Muscle layer of duodenum (tissue), 2 donors: ENCODE data around the gene ABCA1.

Source experiments
- H3K27ac ChIP-seq: one replicate; pipeline ENCODE4 v1.7.0; 2013; ENCODE audit warnings: mild to moderate bottlenecking, low read length
- H3K27me3 ChIP-seq: one replicate; pipeline ENCODE4 v1.7.0; 2013; ENCODE audit warnings: low read depth, mild to moderate bottlenecking, control low read depth, low read length
- H3K36me3 ChIP-seq, 2 donors: one replicate each; pipeline ENCODE4 v1.7.0; 2013; ENCODE audit warnings: low read length in 2 of 2, control low read depth in 1 of 2, mild to moderate bottlenecking in 1 of 2; ENCODE audit not compliant: insufficient read depth in 2 of 2, control insufficient read depth in 1 of 2
- H3K4me1 ChIP-seq, 2 donors: one replicate each; pipeline ENCODE4 v1.7.0; 2013; ENCODE audit warnings: low read length in 2 of 2, mild to moderate bottlenecking in 2 of 2, control low read depth in 1 of 2, moderate library complexity in 1 of 2; ENCODE audit not compliant: insufficient read depth in 2 of 2, control insufficient read depth in 1 of 2
- H3K4me3 ChIP-seq, 2 donors: one replicate each; pipeline ENCODE4 v1.7.0; 2013; ENCODE audit warnings: low read length in 2 of 2, low read depth in 1 of 2, mild to moderate bottlenecking in 1 of 2
- H3K9me3 ChIP-seq, 2 donors: one replicate each; pipeline ENCODE4 v1.7.0; 2013; ENCODE audit warnings: low read length in 2 of 2, control low read depth in 1 of 2, mild to moderate bottlenecking in 1 of 2; ENCODE audit not compliant: control insufficient read depth in 1 of 2
- donor health status: healthy.

Gene ABCA1

DNA sequence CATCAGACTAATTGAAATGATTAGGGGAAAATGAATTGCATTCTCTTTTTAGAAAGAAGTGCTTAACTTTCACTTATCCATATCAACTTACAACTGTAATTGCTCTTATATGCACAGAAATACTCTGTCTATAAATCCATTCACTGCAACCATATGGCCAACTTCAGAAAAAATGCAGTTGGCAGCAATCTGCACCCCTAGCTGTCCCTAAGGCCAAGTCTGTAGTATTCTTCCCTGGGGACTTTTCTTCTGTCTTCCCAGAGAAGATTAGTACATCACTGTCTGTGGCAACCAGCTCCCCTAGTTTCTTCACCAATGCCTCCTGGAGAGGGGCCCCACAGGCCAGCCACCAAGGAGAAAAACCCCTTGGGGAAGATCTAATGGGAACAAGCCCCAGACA lies 45.4 kb downstream of the ABCA1 start:
- Histone ChIP-seq H3K27me3 (no peaks in the 10 kb centered on the region), H3K4me1 (peaks cover 0 to 18% of the 10 kb centered on the region in 2 donors), H3K4me3 (no peak overlapping the region), H3K9me3 (no peaks in the 10 kb centered on the region), H3K27ac (no peak overlapping the region), H3K36me3 (peaks cover 31 to 33% of the 10 kb centered on the region in 2 donors)

DNA sequence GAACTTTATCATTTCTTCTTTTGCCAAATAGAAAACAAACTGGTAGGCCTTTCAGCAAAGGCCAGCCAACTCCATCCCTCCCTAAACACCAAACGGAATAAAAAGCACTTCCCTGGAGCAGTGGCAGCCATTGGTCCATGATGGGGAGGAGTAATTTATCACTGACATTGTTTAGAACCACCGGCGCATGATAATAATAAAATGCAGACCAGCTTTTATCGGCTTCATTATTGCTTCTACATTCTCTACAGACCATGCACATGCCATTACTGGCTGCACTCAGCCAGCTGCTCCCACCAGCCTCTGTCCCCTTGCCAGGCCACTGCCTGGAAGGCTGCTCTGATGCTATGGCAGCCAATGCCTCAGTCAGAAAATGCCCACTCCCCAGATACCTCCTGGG lies 45.9 kb downstream of the ABCA1 start:
- Histone ChIP-seq H3K4me1 (peaks cover 0 to 18% of the 10 kb centered on the region in 2 donors), H3K9me3 (no peaks in the 10 kb centered on the region), H3K4me3 (no peak overlapping the region), H3K36me3 (peaks cover 30 to 36% of the 10 kb centered on the region in 2 donors), H3K27ac (no peak overlapping the region), H3K27me3 (no peaks in the 10 kb centered on the region)

DNA sequence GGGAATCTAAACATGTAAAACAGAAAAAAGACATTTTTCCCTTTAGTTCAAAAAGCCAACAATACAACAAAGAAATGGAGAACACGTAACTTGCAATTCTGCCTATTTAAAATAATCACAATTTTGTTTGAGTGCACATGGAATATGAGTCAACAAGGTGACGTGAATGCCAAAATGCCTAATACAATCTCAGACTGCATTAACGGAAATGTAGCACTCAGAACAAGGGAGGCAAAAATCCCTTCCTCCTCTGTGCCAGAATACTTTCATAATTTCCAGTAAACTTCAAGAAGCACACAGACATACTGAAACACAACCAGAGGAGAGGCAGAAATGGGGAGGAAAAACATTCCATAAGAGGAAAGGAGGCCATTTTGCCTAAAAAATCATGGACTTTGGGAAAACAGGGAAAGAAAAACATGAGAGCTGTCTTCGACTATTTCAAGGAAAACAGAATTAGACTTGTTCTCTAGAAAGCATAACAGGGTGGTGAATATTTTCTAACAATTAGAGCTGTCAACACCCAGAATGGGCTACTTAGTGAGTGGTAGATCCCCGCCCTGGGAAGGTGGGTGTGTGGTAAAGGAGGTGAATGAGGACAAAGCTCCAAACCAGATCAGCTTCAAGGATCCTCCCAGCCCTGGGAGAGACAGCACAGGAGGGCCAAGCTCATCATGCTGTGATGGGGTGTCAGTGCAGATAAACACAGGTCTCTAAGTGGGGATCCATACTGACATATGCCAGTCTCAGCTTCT lies 48.2 kb downstream of the ABCA1 start:
- peak overlapping the region; percentile 66 for H3K27ac ChIP-seq
- H3K36me3 ChIP-seq, result peaks cover 26 to 33% of the 10 kb centered on the region in 2 donors
- H3K4me3 ChIP-seq, result no peak overlapping the region

DNA sequence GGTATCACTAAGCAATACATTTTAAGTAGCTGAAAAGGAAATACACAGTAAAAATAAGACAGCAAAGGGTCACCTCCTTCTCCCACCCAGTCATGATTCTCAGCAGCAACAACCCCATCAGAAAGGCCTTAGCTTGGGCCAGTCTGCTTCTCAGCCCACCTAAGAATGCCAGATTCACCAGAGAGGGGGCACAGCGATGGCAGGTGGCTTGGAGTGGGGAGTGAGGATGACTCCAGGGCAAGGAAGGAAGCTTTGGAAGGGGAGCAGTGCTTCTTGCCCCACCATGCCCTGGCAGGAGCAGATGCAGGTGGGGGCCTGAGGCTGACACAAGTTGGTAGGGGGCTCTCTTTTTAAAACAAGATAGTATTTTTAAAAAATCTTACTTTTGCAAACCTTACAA lies 51.4 kb downstream of the ABCA1 start:
- Histone ChIP-seq H3K4me1 (peaks cover 20 to 21% of the 10 kb centered on the region in 2 donors), H3K27ac (no peak overlapping the region), H3K9me3 (no peaks in the 10 kb centered on the region), H3K4me3 (no peak overlapping the region), H3K36me3 (peaks cover 0 to 24% of the 10 kb centered on the region in 2 donors), H3K27me3 (no peaks in the 10 kb centered on the region)

More for the DNA sequence above, 48.2 kb downstream of the ABCA1 start:
- Histone ChIP-seq H3K4me1 (peaks cover 0 to 18% of the 10 kb centered on the region in 2 donors), H3K9me3 (no peaks in the 10 kb centered on the region), H3K27me3 (no peaks in the 10 kb centered on the region)

GRCh38 chr9:104875897-104876296 lies 52.1 kb downstream of the ABCA1 start:
- Histone ChIP-seq H3K4me1 (peaks cover 18 to 21% of the 10 kb centered on the region in 2 donors), H3K27me3 (no peaks in the 10 kb centered on the region), H3K27ac (no peak overlapping the region), H3K36me3 (peaks cover 0 to 20% of the 10 kb centered on the region in 2 donors), H3K4me3 (no peak overlapping the region), H3K9me3 (no peaks in the 10 kb centered on the region)

- H3K9me3 ChIP-seq, result no peaks in the 10 kb centered on the region
- no peak overlapping the region for H3K27ac ChIP-seq
- H3K4me1 ChIP-seq, result peaks cover 21% of the 10 kb centered on the region in 2 donors
- H3K27me3 ChIP-seq, result no peaks in the 10 kb centered on the region
- no peak overlapping the region for H3K4me3 ChIP-seq
- peaks cover 0 to 20% of the 10 kb centered on the region in 2 donors for H3K36me3 ChIP-seq
These were observed 52.6 kb downstream of the ABCA1 start for GRCh38 chr9:104875320-104875719.

- Histone ChIP-seq H3K27me3 (no peaks in the 10 kb centered on the region), H3K36me3 (peaks cover 0 to 20% of the 10 kb centered on the region in 2 donors), H3K4me1 (peaks cover 27 to 39% of the 10 kb centered on the region in 2 donors), H3K27ac (peak overlapping the region; percentile 79), H3K9me3 (no peaks in the 10 kb centered on the region), H3K4me3 (peak overlapping the region in 1 of 2 donors; percentile 36)
These were observed 54.5 kb downstream of the ABCA1 start for GRCh38 chr9:104873489-104873850.

- H3K27me3 ChIP-seq, result no peaks in the 10 kb centered on the region
- H3K4me1 ChIP-seq, result peaks cover 29 to 43% of the 10 kb centered on the region in 2 donors
- H3K4me3 ChIP-seq, result peak overlapping the region in 1 of 2 donors; percentile 36
- H3K36me3 ChIP-seq, result peaks cover 0 to 20% of the 10 kb centered on the region in 2 donors
- H3K9me3 ChIP-seq, result no peaks in the 10 kb centered on the region
- H3K27ac ChIP-seq, result peak overlapping the region; percentile 66
These were observed 55.1 kb downstream of the ABCA1 start for GRCh38 chr9:104872656-104873488.

GRCh38 chr9:104871961-104872527 lies 55.9 kb downstream of the ABCA1 start:
- Histone ChIP-seq H3K4me3 (peak overlapping the region in 1 of 2 donors; percentile 21), H3K36me3 (peaks cover 0 to 23% of the 10 kb centered on the region in 2 donors), H3K4me1 (peaks cover 29 to 43% of the 10 kb centered on the region in 2 donors), H3K27ac (peak overlapping the region; percentile 66), H3K27me3 (no peaks in the 10 kb centered on the region), H3K9me3 (no peaks in the 10 kb centered on the region)

DNA sequence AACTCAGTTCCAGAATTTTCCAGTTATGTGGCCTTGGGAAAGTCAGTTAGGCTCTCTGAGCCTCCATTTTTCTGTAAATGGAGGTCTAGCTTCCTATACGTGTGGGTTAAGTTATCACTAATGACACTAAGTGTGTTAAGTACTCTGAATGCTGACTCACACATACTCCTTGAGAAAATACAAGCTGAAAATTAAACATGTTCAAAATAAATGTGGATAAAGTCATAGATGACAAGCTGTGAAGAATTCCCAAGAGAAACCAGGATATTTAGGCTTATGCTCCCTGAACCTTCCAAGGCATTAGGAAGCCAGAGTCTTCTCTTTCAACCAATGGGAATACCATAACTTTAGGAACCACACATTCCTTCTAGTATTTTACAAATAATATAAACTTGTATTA lies 58.1 kb downstream of the ABCA1 start:
- no peaks in the 10 kb centered on the region for H3K9me3 ChIP-seq
- peaks cover 1 to 15% of the 10 kb centered on the region in 2 donors for H3K36me3 ChIP-seq
- H3K4me1 ChIP-seq, result peaks cover 29 to 57% of the 10 kb centered on the region in 2 donors
- peak overlapping the region; percentile 76 for H3K27ac ChIP-seq
- peak overlapping the region in 1 of 2 donors; percentile 36 for H3K4me3 ChIP-seq
- H3K27me3 ChIP-seq, result no peaks in the 10 kb centered on the region
